Common myeloid progenitor, CD34-positive (primary cell): ENCODE data around the gene IGF2BP3.

Experiments
- CTCF ChIA-PET: fragments of 350-600 bp; sonication (Branson Sonifier 250); formaldehyde crosslinking; loops from one replicate; lab custom pipeline; 2021; ENCODE audit warnings: antibody characterized with exemption; lab: Charles Lee
- POLR2A ChIA-PET: fragments of 350-600 bp; sonication (Branson Sonifier 250); formaldehyde crosslinking; loops from one replicate; lab custom pipeline; 2021; ENCODE audit warnings: antibody characterized with exemption; lab: Charles Lee
- DNase-seq, 3 donors: peaks; one replicate each; pipeline versions ENCODE4 v3.0.0 to v3.0.0-alpha.2; 2013
- H3K27ac ChIP-seq, 2 experiments: 1 replicate in 1 of 2; 2 replicates in 1 of 2; pipeline ENCODE4 v1.7.0; 2013; ENCODE audit warnings: inconsistent platforms in 2 of 2, low read length in 2 of 2, mild to moderate bottlenecking in 2 of 2, low read depth in 1 of 2, moderate library complexity in 1 of 2; ENCODE audit not compliant: severe bottlenecking in 2 of 2, insufficient read depth in 1 of 2, poor library complexity in 1 of 2
- H3K27me3 ChIP-seq, 5 experiments: replicated peaks in 2 of 5; 1 replicate in 3 of 5; 2 replicates in 2 of 5; pipeline versions ENCODE4 v1.6.1 to v1.7.0; 2013; ENCODE audit warnings: low read length in 4 of 5, mild to moderate bottlenecking in 2 of 5, moderate library complexity in 2 of 5, inconsistent platforms in 1 of 5; ENCODE audit not compliant: insufficient read depth in 5 of 5, control insufficient read depth in 4 of 5
- H3K36me3 ChIP-seq, 4 experiments: 1 replicate in 2 of 4; 2 replicates in 2 of 4; pipeline versions ENCODE4 v1.6.1 to v1.7.0; 2013; ENCODE audit warnings: low read length in 3 of 4, control low read depth in 1 of 4, mild to moderate bottlenecking in 1 of 4; ENCODE audit not compliant: control insufficient read depth in 4 of 4, insufficient read depth in 4 of 4
- H3K4me1 ChIP-seq, 4 experiments: 1 replicate in 3 of 4; 2 replicates in 1 of 4; pipeline versions ENCODE4 v1.6.1 to v1.7.1; 2013; ENCODE audit warnings: low read length in 3 of 4, mild to moderate bottlenecking in 3 of 4, control low read depth in 1 of 4, inconsistent platforms in 1 of 4, moderate library complexity in 1 of 4; ENCODE audit not compliant: control insufficient read depth in 4 of 4, insufficient read depth in 4 of 4; ENCODE audit errors: control extremely low read depth in 1 of 4
- H3K4me3 ChIP-seq, 7 experiments: 1 replicate in 4 of 7; 2 replicates in 3 of 7; pipeline versions ENCODE4 v1.5.1 to v1.7.0; 2013; ENCODE audit warnings: mild to moderate bottlenecking in 7 of 7, low read length in 6 of 7, moderate library complexity in 6 of 7, inconsistent platforms in 2 of 7, low read depth in 2 of 7, control low read depth in 1 of 7; ENCODE audit not compliant: insufficient read depth in 4 of 7, control insufficient read depth in 1 of 7; ENCODE audit errors: extremely low read depth in 1 of 7
- H3K9me3 ChIP-seq, 5 experiments: 1 replicate in 4 of 5; 2 replicates in 1 of 5; pipeline versions ENCODE4 v1.6.1 to v1.7.1; 2013; ENCODE audit warnings: low read length in 4 of 5, mild to moderate bottlenecking in 2 of 5, inconsistent platforms in 1 of 5, low read depth in 1 of 5, moderate library complexity in 1 of 5; ENCODE audit not compliant: control insufficient read depth in 4 of 5, insufficient read depth in 2 of 5; ENCODE audit errors: control extremely low read depth in 1 of 5
- WGBS: methylation state at CpG from one replicate; pipeline ENCODE4 v1.1.5; 2013; ENCODE audit not compliant: insufficient coverage; 5-methylcytosine and 5-hydroxymethylcytosine counted together

The IGF2BP3 gene

GRCh38 chr7:23476286-23477156 lies 6.2 kb upstream of the IGF2BP3 start:
- peaks cover 11 to 32% (median 21%) of the 10 kb centered on the region in 4 experiments for H3K4me1 ChIP-seq
- ChIA-PET CTCF (interaction anchor here (1.5 kb wide), 1 partner anchor 9 kb away, joined by 4 read pairs; no protein-coding TSS in a partner anchor), POLR2A (no interaction called here)

DNA sequence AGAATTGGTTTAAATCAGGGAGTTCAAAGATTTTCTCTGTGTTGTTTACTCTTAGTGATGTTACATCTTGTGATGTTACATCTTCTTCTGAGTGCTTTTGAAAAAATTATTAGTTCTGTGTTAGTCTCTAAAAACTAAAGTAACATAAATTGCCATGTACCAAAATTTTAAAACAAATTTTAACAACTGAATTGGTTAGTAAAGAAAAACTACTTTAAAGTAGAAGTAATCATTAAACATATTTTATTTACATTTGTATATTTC lies 5.2 kb upstream of the IGF2BP3 start:
- no peaks in the 10 kb centered on the region for H3K9me3 ChIP-seq
- ChIA-PET POLR2A (no interaction called here), CTCF (no interaction called here)
- H3K4me1 ChIP-seq: peaks cover 13 to 34% (median 25%) of the 10 kb centered on the region in 4 experiments
- peak overlapping the region in 2 of 7 experiments; percentile 90 to 97 for H3K4me3 ChIP-seq
- no peak for DNase-seq
- no peaks in the 10 kb centered on the region for H3K36me3 ChIP-seq
- peak overlapping the region in 1 of 2 experiments; percentile 64 for H3K27ac ChIP-seq
- H3K27me3 ChIP-seq: peaks cover 0 to 97% (median 44%) of the 10 kb centered on the region in 5 experiments

More at GRCh38 chr7:23476286-23477156, 6.2 kb upstream of the IGF2BP3 start:
- Histone ChIP-seq H3K9me3 (no peaks in the 10 kb centered on the region), H3K36me3 (no peaks in the 10 kb centered on the region), H3K27ac (no peak overlapping the region), H3K4me3 (peak overlapping the region in 1 of 7 experiments; percentile 49), H3K27me3 (peaks cover 0 to 96% (median 41%) of the 10 kb centered on the region in 5 experiments)
- DNase-seq: peak in 1 of 3 donors; percentile 19

DNA sequence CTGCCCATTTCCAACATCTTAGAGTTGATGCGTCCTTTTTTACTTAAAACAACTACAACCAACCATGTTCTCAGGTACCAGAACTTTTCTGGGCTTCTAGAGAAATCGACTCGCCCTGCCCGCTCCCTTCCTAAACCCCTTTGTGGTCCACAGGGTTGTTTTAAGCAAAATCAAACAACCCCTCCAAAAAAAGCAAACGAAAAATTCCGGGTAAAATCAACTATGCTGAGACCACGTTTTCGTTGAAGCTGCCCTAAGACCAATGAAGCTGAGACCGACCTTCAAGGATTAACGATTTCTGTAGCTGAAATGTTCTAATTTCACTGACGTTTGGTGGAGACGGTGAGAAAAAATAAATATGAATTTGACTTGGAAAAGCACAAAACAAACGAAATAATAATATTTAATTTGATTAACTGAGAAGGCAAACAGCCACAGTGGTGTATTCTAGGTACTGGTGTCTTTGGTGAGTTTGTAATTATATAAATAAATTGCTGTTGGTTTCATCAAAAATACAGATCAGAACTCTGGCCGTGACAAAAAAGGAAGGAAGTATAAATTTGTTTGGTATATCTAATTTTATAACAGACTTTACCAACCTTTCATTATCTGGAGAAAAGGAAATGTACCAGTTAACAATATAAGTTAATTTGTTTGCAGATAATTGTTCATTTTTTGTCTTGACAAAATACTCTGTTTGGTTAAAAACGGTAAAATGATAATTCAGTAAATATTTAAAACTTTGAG lies 4.7 kb upstream of the IGF2BP3 start:
- Histone ChIP-seq H3K4me1 (peaks cover 16 to 35% (median 28%) of the 10 kb centered on the region in 4 experiments), H3K4me3 (peak overlapping the region in 2 of 7 experiments; percentile 90 to 97), H3K36me3 (no peaks in the 10 kb centered on the region), H3K27me3 (peaks cover 0 to 97% (median 48%) of the 10 kb centered on the region in 5 experiments), H3K9me3 (no peaks in the 10 kb centered on the region), H3K27ac (peak overlapping the region in 1 of 2 experiments; percentile 64)
- WGBS: 4% methylated on average over 10 of the region's 15 CpGs
- peak in 2 of 3 donors; percentile 50 to 62 for DNase-seq
- POLR2A ChIA-PET: no interaction called here
- CTCF ChIA-PET: no interaction called here

DNA sequence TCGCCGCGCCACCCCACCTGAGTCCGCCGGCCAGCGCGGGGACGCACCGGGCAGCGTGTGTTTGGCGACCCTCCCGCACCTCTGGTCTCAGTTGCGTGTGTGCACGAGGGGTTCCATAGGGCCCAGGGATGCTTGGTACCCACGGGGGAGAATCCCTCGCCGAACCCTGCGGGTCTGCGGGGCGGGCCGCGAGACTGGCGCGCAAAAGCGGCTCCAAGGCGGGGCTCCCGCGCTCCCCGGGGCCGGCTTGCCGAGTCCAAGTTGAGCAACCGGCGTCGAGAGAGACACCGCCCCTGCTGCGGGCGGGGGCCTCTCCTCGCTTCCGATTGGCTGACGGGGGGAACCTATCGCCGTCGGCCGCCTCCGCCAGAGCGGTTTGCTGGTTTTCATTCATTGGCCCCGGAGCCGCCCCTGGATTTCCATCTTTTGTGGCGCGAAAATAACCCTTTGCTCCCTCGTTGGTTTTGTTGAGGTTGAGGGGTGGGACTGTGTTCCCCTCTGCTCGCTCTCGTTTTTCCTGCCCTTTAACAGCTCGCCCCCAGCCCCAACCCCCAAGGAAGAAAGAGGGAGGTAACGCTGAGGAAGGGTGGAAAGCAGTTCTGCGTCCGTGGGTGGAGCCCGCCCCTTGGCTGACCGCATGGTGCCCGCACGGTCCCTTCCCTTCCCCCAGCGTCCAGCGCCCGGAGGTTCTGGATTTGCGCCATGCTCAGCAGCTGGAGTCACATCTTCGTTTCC lies 4.0 kb upstream of the IGF2BP3 start:
- DNase-seq: peak; percentile 82 to 88 (median 87)
- under 1% methylated on average over 49 of the region's 66 CpGs for WGBS
- no peaks in the 10 kb centered on the region for H3K36me3 ChIP-seq
- CTCF ChIA-PET: no interaction called here
- POLR2A ChIA-PET: no interaction called here
- peak overlapping the region in 5 of 7 experiments; percentile 26 to 97 (median 55) for H3K4me3 ChIP-seq
- peak overlapping the region in 1 of 2 experiments; percentile 77 for H3K27ac ChIP-seq
- peaks cover 0 to 98% (median 50%) of the 10 kb centered on the region in 5 experiments for H3K27me3 ChIP-seq
- no peaks in the 10 kb centered on the region for H3K9me3 ChIP-seq
- peaks cover 23 to 35% (median 31%) of the 10 kb centered on the region in 4 experiments for H3K4me1 ChIP-seq

GRCh38 chr7:23473844-23474093 lies 3.5 kb upstream of the IGF2BP3 start:
- WGBS: 4% methylated on average over 12 of the region's 23 CpGs
- POLR2A ChIA-PET: no interaction called here
- peak overlapping the region in 1 of 2 experiments; percentile 77 for H3K27ac ChIP-seq

DNA sequence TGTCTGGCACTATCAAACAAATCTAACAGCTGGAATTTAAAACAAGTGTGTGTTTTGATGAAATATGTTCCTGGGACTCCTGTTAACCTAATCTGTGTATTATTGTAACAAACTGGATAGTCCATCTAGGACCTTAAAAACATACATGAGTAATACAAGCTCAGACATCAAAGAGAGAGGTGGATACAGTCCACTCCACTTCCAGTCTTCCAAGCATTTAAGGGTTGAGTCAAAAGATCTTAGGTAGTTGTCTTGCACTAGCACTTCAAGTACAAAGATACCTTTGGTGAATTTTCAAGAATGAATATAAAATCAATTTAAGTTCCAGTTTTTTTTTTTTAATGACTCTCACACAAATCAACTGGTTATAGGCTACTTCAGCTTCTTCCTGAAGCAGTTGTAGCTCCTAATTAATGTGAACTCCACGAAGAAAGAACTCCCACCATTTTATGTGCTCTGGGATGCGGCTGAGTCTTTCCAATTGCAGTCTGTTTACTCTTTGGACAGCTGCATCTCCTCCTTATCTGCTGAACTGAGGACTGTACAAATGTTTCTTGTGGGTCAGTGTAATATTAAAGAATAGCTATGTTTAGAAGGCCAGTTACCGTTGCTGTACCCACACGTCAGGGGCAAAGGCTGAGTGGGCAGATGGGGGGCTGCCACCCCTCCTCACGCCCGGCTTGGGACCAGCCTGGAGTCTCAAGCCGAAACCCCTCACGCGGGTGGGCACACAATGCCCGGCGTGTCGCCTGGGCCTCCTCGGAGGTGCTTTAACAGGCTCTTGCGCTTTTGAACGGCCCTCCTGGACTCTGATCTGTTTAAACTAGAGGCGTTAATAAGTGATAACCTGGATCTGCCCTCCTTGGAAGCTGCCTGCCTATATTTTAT lies 2.9 kb upstream of the IGF2BP3 start:
- ChIA-PET POLR2A (no interaction called here), CTCF (interaction anchor here (1.0 to 1.8 kb wide), 5 partner anchors 10 to 211 kb away, joined by 3 to 17 read pairs (median 3); no protein-coding TSS in a partner anchor)
- peak overlapping the region in 2 of 7 experiments; percentile 90 to 97 for H3K4me3 ChIP-seq
- DNase-seq: peak in 2 of 3 donors; percentile 20 to 26
- WGBS: 11% methylated on average over 13 of the region's 16 CpGs
- peak overlapping the region in 1 of 2 experiments; percentile 77 for H3K27ac ChIP-seq
- H3K36me3 ChIP-seq: no peaks in the 10 kb centered on the region
- H3K27me3 ChIP-seq: peaks cover 0 to 98% (median 51%) of the 10 kb centered on the region in 5 experiments
- H3K4me1 ChIP-seq: peaks cover 33 to 42% (median 37%) of the 10 kb centered on the region in 4 experiments
- no peaks in the 10 kb centered on the region for H3K9me3 ChIP-seq

More at GRCh38 chr7:23473844-23474093, 3.5 kb upstream of the IGF2BP3 start:
- Histone ChIP-seq H3K4me3 (peak overlapping the region in 5 of 7 experiments; percentile 26 to 97 (median 55)), H3K4me1 (peaks cover 28 to 37% (median 34%) of the 10 kb centered on the region in 4 experiments), H3K9me3 (no peaks in the 10 kb centered on the region), H3K36me3 (no peaks in the 10 kb centered on the region), H3K27me3 (peaks cover 0 to 98% (median 53%) of the 10 kb centered on the region in 5 experiments)
- CTCF ChIA-PET: interaction anchor here (1.1 to 1.8 kb wide), 4 partner anchors 11 to 201 kb away, joined by 3 to 17 read pairs (median 6); no protein-coding TSS in a partner anchor
- no peak for DNase-seq
